ENCODE measurements around the gene PIP4K2A. TPM values are rescaled to one million over a fixed set of nuclear protein-coding genes. Genes with fewer than 3 reads are reported as not detected.

Gene PIP4K2A
- polyA plus RNA-seq, 2 donors: 4.0 to 6.1 TPM

- no peak overlapping the region for H3K27ac ChIP-seq (ENCODE audit: low read depth in 2 of 2, low read length in 1 of 2)
- no peak overlapping the region for H3K4me3 ChIP-seq (ENCODE audit: low read depth in 1 of 2, low read length in 2 of 2)
- H3K36me3 ChIP-seq (ENCODE audit: control insufficient read depth in 2 of 2, insufficient read depth in 2 of 2, low read length in 1 of 2): peaks cover 1 to 2% of the 10 kb centered on the region in 2 donors
- H3K4me1 ChIP-seq (ENCODE audit: control insufficient read depth in 2 of 2, insufficient read depth in 2 of 2, low read length in 1 of 2): no peaks in the 10 kb centered on the region
- no peaks in the 10 kb centered on the region for H3K9me3 ChIP-seq (ENCODE audit: control insufficient read depth in 2 of 2, insufficient read depth in 1 of 2, low read depth in 1 of 2, low read length in 1 of 2)
- H3K27me3 ChIP-seq (ENCODE audit: control insufficient read depth in 1 of 2, insufficient read depth in 2 of 2, low read length in 2 of 2): no peaks in the 10 kb centered on the region
- WGBS, 2 donors: 57 to 66% methylated on average over 3 of the region's 3 CpGs
Observed at GRCh38 chr10:22593636-22594198, 120.7 kb downstream of the PIP4K2A start.

DNA sequence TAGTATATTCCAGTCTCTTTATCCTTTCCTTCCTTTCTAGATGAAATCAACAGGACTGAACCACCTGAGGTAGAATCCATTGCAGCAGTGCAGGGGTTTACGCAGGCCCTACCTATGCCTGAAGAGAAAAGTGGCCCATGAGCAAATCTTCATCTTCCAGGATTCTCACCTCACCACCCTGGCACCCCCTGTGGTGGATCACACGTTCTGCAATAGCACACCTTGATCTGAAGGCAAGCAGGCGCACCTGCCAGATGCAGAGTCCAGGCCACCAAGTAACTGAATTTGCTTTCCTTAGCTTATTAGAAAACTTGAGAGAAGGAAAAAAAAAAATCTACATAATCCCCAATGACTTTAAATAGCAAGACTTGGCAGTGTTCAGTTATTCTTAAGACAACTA is 121.4 kb downstream of the PIP4K2A start:
- 90 to 93% methylated on average over 3 of the region's 3 CpGs for WGBS, 2 donors

GRCh38 chr10:22589851-22590514 is 124.4 kb downstream of the PIP4K2A start:
- no peaks in the 10 kb centered on the region for H3K27me3 ChIP-seq (ENCODE audit: control insufficient read depth in 1 of 2, insufficient read depth in 2 of 2, low read length in 2 of 2)
- no peak overlapping the region for H3K4me3 ChIP-seq (ENCODE audit: low read depth in 1 of 2, low read length in 2 of 2)
- H3K36me3 ChIP-seq (ENCODE audit: control insufficient read depth in 2 of 2, insufficient read depth in 2 of 2, low read length in 1 of 2): peaks cover 1 to 2% of the 10 kb centered on the region in 2 donors
- H3K27ac ChIP-seq (ENCODE audit: low read depth in 2 of 2, low read length in 1 of 2): no peak overlapping the region
- H3K4me1 ChIP-seq (ENCODE audit: control insufficient read depth in 2 of 2, insufficient read depth in 2 of 2, low read length in 1 of 2): no peaks in the 10 kb centered on the region
- H3K9me3 ChIP-seq (ENCODE audit: control insufficient read depth in 2 of 2, insufficient read depth in 1 of 2, low read depth in 1 of 2, low read length in 1 of 2): no peaks in the 10 kb centered on the region
- 80 to 85% methylated on average over 6 of the region's 6 CpGs for WGBS, 2 donors

More for the DNA sequence above, 121.4 kb downstream of the PIP4K2A start:
- Histone ChIP-seq H3K9me3 (ENCODE audit: control insufficient read depth in 2 of 2, insufficient read depth in 1 of 2, low read depth in 1 of 2, low read length in 1 of 2) (no peaks in the 10 kb centered on the region), H3K36me3 (ENCODE audit: control insufficient read depth in 2 of 2, insufficient read depth in 2 of 2, low read length in 1 of 2) (peaks cover 1 to 2% of the 10 kb centered on the region in 2 donors), H3K27me3 (ENCODE audit: control insufficient read depth in 1 of 2, insufficient read depth in 2 of 2, low read length in 2 of 2) (no peaks in the 10 kb centered on the region), H3K27ac (ENCODE audit: low read depth in 2 of 2, low read length in 1 of 2) (no peak overlapping the region), H3K4me1 (ENCODE audit: control insufficient read depth in 2 of 2, insufficient read depth in 2 of 2, low read length in 1 of 2) (no peaks in the 10 kb centered on the region), H3K4me3 (ENCODE audit: low read depth in 1 of 2, low read length in 2 of 2) (no peak overlapping the region)

GRCh38 chr10:22588462-22588861 is 125.9 kb downstream of the PIP4K2A start:
- Histone ChIP-seq H3K27me3 (ENCODE audit: control insufficient read depth in 1 of 2, insufficient read depth in 2 of 2, low read length in 2 of 2) (no peaks in the 10 kb centered on the region), H3K9me3 (ENCODE audit: control insufficient read depth in 2 of 2, insufficient read depth in 1 of 2, low read depth in 1 of 2, low read length in 1 of 2) (no peaks in the 10 kb centered on the region), H3K4me3 (ENCODE audit: low read depth in 1 of 2, low read length in 2 of 2) (no peak overlapping the region), H3K36me3 (ENCODE audit: control insufficient read depth in 2 of 2, insufficient read depth in 2 of 2, low read length in 1 of 2) (peaks cover 1 to 2% of the 10 kb centered on the region in 2 donors), H3K4me1 (ENCODE audit: control insufficient read depth in 2 of 2, insufficient read depth in 2 of 2, low read length in 1 of 2) (no peaks in the 10 kb centered on the region), H3K27ac (ENCODE audit: low read depth in 2 of 2, low read length in 1 of 2) (no peak overlapping the region)
- 99 to 100% methylated on average over 1 of the region's 1 CpG for WGBS, 2 donors

GRCh38 chr10:22583683-22584082 is 130.7 kb downstream of the PIP4K2A start:
- Histone ChIP-seq H3K36me3 (ENCODE audit: control insufficient read depth in 2 of 2, insufficient read depth in 2 of 2, low read length in 1 of 2) (peaks cover 0 to 2% of the 10 kb centered on the region in 2 donors), H3K4me1 (ENCODE audit: control insufficient read depth in 2 of 2, insufficient read depth in 2 of 2, low read length in 1 of 2) (no peaks in the 10 kb centered on the region), H3K4me3 (ENCODE audit: low read depth in 1 of 2, low read length in 2 of 2) (no peak overlapping the region), H3K27ac (ENCODE audit: low read depth in 2 of 2, low read length in 1 of 2) (no peak overlapping the region), H3K9me3 (ENCODE audit: control insufficient read depth in 2 of 2, insufficient read depth in 1 of 2, low read depth in 1 of 2, low read length in 1 of 2) (no peaks in the 10 kb centered on the region), H3K27me3 (ENCODE audit: control insufficient read depth in 1 of 2, insufficient read depth in 2 of 2, low read length in 2 of 2) (no peaks in the 10 kb centered on the region)
- WGBS, 2 donors: 88 to 92% methylated on average over 5 of the region's 5 CpGs

DNA sequence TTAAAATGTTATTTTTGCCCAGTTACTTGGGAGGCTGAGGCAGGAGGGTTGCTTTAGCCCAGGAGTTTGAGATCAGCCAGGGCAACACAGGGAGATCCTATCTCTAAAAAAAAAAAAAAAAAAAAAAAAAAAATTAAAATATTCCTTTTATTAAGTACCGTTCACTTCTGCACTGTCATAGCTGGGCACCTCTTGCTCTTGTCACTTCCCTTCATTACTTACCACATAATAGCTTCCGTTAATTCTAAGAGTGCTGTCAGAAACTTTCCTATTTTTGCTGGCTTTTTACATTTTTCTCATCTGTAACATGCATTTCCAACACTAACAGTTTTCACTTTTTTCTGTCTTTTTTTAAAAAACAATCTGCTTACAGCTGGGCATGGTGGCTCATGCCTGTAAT is 132.9 kb downstream of the PIP4K2A start:
- H3K27me3 ChIP-seq (ENCODE audit: control insufficient read depth in 1 of 2, insufficient read depth in 2 of 2, low read length in 2 of 2): no peaks in the 10 kb centered on the region
- peaks cover 0 to 2% of the 10 kb centered on the region in 2 donors for H3K36me3 ChIP-seq (ENCODE audit: control insufficient read depth in 2 of 2, insufficient read depth in 2 of 2, low read length in 1 of 2)
- H3K4me1 ChIP-seq (ENCODE audit: control insufficient read depth in 2 of 2, insufficient read depth in 2 of 2, low read length in 1 of 2): no peaks in the 10 kb centered on the region
- no peak overlapping the region for H3K27ac ChIP-seq (ENCODE audit: low read depth in 2 of 2, low read length in 1 of 2)
- no peaks in the 10 kb centered on the region for H3K9me3 ChIP-seq (ENCODE audit: control insufficient read depth in 2 of 2, insufficient read depth in 1 of 2, low read depth in 1 of 2, low read length in 1 of 2)
- WGBS, 2 donors: 92 to 93% methylated on average over 2 of the region's 2 CpGs
- no peak overlapping the region for H3K4me3 ChIP-seq (ENCODE audit: low read depth in 1 of 2, low read length in 2 of 2)

DNA sequence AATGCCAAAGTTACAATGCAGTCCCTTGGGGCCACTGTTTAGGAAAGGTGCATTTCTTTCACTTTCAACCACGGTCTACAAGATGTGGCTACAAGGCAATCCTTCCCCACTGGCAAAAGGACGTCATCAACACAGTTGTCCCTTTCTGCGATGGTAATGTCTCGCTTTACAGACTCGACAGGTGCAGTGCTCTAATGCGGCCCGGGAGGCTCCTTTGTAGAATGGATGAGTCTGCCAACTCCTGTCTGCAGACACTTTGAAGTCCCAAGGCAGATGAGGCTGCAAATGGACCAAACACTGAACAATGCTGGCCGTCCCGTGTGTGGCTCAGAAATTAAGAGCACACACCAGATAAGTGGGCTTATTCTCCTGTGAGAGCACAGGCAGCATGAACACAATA is 133.7 kb downstream of the PIP4K2A start:
- Histone ChIP-seq H3K9me3 (ENCODE audit: control insufficient read depth in 2 of 2, insufficient read depth in 1 of 2, low read depth in 1 of 2, low read length in 1 of 2) (no peaks in the 10 kb centered on the region), H3K36me3 (ENCODE audit: control insufficient read depth in 2 of 2, insufficient read depth in 2 of 2, low read length in 1 of 2) (peaks cover 0 to 2% of the 10 kb centered on the region in 2 donors), H3K4me1 (ENCODE audit: control insufficient read depth in 2 of 2, insufficient read depth in 2 of 2, low read length in 1 of 2) (no peaks in the 10 kb centered on the region), H3K4me3 (ENCODE audit: low read depth in 1 of 2, low read length in 2 of 2) (no peak overlapping the region), H3K27me3 (ENCODE audit: control insufficient read depth in 1 of 2, insufficient read depth in 2 of 2, low read length in 2 of 2) (no peaks in the 10 kb centered on the region), H3K27ac (ENCODE audit: low read depth in 2 of 2, low read length in 1 of 2) (no peak overlapping the region)
- 91% methylated on average over 9 of the region's 9 CpGs for WGBS, 2 donors

GRCh38 chr10:22579826-22580225 is 134.6 kb downstream of the PIP4K2A start:
- WGBS, 2 donors: 83% methylated on average over 7 of the region's 7 CpGs
- H3K27ac ChIP-seq (ENCODE audit: low read depth in 2 of 2, low read length in 1 of 2): no peak overlapping the region
- H3K36me3 ChIP-seq (ENCODE audit: control insufficient read depth in 2 of 2, insufficient read depth in 2 of 2, low read length in 1 of 2): peaks cover 0 to 2% of the 10 kb centered on the region in 2 donors
- no peaks in the 10 kb centered on the region for H3K4me1 ChIP-seq (ENCODE audit: control insufficient read depth in 2 of 2, insufficient read depth in 2 of 2, low read length in 1 of 2)
- no peaks in the 10 kb centered on the region for H3K9me3 ChIP-seq (ENCODE audit: control insufficient read depth in 2 of 2, insufficient read depth in 1 of 2, low read depth in 1 of 2, low read length in 1 of 2)
- H3K27me3 ChIP-seq (ENCODE audit: control insufficient read depth in 1 of 2, insufficient read depth in 2 of 2, low read length in 2 of 2): no peaks in the 10 kb centered on the region
- H3K4me3 ChIP-seq (ENCODE audit: low read depth in 1 of 2, low read length in 2 of 2): no peak overlapping the region

- no peak overlapping the region for H3K4me3 ChIP-seq (ENCODE audit: low read depth in 1 of 2, low read length in 2 of 2)
Observed at GRCh38 chr10:22573820-22574569, 140.4 kb downstream of the PIP4K2A start.

More at GRCh38 chr10:22573820-22574569, 140.4 kb downstream of the PIP4K2A start:
- Histone ChIP-seq H3K4me1 (ENCODE audit: control insufficient read depth in 2 of 2, insufficient read depth in 2 of 2, low read length in 1 of 2) (no peaks in the 10 kb centered on the region), H3K27ac (ENCODE audit: low read depth in 2 of 2, low read length in 1 of 2) (no peak overlapping the region), H3K9me3 (ENCODE audit: control insufficient read depth in 2 of 2, insufficient read depth in 1 of 2, low read depth in 1 of 2, low read length in 1 of 2) (no peaks in the 10 kb centered on the region), H3K36me3 (ENCODE audit: control insufficient read depth in 2 of 2, insufficient read depth in 2 of 2, low read length in 1 of 2) (peaks cover 0 to 6% of the 10 kb centered on the region in 2 donors), H3K27me3 (ENCODE audit: control insufficient read depth in 1 of 2, insufficient read depth in 2 of 2, low read length in 2 of 2) (no peaks in the 10 kb centered on the region)
- 63 to 71% methylated on average over 7 of the region's 7 CpGs for WGBS, 2 donors

Data from esophagus (tissue), 2 donors.